Rectal smooth muscle tissue (tissue), 1 donor: ENCODE results near the gene HSPBP1.
A peak's percentile ranks its signal among the peaks of the same experiment; 100 is the strongest.

ENCODE experiments used
- H3K27ac ChIP-seq: one replicate; pipeline ENCODE4 v1.7.0; 2013; ENCODE audit warnings: low read depth, low read length, inconsistent platforms
- H3K27me3 ChIP-seq: one replicate; pipeline ENCODE4 v1.7.0; 2013; ENCODE audit warnings: low read length; ENCODE audit not compliant: control insufficient read depth, insufficient read depth
- H3K36me3 ChIP-seq: one replicate; pipeline ENCODE4 v1.7.0; 2013; ENCODE audit warnings: low read length; ENCODE audit not compliant: control insufficient read depth, insufficient read depth
- H3K4me1 ChIP-seq: one replicate; pipeline ENCODE4 v1.7.0; 2013; ENCODE audit warnings: low read length; ENCODE audit not compliant: control insufficient read depth, insufficient read depth
- H3K4me3 ChIP-seq: one replicate; pipeline ENCODE4 v1.7.0; 2013; ENCODE audit warnings: low read length
- H3K9ac ChIP-seq: one replicate; pipeline ENCODE4 v1.7.0; 2013; ENCODE audit warnings: low read length

Gene HSPBP1

DNA sequence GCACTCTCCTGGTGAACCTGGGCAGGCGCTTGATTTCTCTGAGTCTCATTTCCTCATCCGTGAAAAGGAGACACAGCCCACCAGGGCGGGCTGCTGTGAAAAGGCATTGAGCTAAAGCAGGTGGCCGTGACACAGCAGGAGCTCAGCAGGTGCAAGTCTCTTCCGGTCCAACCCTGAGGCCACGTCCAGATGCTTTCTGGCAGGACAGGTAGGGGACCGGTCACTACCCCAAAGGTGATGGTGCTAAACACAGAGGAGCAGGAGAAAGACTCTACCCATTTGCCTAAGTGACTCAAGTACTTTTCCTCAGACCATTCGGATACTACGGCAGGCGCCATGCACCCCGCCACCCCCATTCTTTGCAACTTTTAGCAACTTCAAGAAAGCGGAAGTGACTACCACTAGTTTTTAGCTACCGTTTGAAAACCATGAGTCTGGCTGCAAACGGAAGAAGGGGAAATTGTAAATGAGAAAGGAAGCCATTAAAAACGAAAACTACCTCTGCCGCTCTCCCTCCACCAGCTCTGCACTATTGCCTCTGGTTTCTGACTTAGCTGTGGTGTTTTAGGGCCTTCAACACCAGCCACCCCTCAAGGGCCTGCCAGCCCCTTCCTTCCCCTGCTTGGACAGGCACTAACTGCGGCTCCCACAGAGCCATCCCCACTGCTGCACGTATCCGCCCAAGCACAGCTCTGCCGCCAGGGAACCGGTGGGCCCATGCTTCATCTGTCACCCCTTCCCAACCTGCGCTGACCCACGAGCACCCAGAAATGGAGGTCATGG lies 25.9 kb downstream of the HSPBP1 start:
- Histone ChIP-seq H3K4me1 (no peaks in the 10 kb centered on the region), H3K27ac (no peak overlapping the region), H3K27me3 (no peaks in the 10 kb centered on the region), H3K36me3 (no peaks in the 10 kb centered on the region), H3K4me3 (peak overlapping the region; percentile 50), H3K9ac (peak overlapping the region; percentile 53)

DNA sequence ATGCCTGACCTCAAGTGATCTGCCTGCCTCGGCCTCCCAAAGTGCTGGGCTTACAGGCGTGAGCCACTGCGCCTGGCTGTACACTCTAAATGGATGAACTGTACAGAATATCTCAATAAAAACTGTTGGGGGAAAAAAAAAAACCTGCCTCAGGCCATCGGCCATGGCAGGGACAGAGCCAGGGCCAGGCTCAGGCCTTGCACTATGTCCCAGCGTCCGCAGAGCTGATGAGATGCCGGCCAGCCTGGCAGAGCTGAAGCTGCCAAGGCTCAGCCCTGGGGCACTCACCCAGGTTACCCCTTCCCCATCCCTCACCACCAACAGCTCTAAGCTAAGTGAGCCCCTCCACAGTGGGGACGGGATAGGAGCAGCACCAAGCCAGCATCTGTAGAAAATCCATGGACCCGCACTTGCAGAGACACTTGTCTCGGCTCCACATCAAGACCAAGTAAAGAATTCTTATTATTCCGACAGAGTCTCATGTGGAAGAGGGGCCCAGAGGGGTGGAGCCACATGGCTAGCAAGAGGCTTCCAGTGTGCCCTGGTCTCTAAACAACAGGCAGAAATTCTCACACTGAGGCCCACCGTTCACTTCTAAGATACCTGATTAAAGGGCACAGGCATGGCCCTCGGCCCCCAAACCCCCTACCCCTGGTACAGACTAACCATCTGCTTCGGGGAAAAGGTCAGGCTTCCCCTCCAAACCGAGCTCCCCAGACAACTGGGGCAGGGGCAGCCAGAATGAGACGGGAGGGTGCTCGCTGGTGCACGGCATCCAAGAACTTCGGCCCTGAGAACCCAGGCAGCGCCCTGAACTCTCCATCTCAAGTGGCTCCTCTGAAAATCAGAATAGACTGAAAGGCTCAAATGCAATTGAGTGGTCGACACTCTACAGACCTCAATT lies 26.9 kb downstream of the HSPBP1 start:
- Histone ChIP-seq H3K4me1 (peaks cover 3% of the 10 kb centered on the region), H3K4me3 (no peak overlapping the region), H3K36me3 (no peaks in the 10 kb centered on the region), H3K27me3 (no peaks in the 10 kb centered on the region), H3K9ac (no peak overlapping the region), H3K27ac (no peak overlapping the region)

DNA sequence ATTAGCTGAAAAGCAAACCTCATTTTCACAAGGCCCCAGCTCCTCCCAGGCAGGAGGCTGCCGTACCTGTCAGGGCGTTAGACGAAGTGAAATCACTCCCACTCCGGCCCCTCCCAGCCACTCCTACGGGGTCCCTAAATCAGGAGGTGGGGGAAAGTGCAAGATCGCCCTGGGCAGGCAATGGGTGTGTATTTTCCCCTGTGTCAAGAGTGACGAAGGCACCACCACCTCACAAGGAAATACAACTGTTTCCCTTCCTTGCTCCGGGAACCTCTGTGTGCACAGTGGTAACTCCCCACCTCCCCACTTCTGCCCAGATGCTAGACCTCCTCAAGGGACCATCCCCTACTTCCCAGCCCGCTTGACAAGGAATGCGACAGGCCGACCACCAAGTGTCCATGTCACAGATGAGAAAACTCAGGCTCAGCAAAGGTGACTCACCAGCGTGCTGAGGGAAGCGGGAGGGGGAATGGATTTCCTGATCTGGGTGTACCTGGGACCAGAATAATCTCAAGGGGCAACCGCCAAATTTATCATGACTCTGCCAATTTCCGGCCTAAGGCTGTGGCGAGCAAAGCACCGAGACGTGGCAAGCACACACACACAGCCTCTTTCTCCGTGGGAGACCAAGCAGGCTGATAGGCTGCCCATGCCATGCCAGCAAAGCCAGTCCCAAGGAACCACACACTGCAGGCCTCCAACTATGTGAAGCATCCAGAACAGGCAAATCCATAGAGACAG lies 28.4 kb downstream of the HSPBP1 start:
- Histone ChIP-seq H3K4me3 (peak overlapping the region; percentile 12), H3K9ac (peak overlapping the region; percentile 24), H3K36me3 (peaks cover 6% of the 10 kb centered on the region), H3K27ac (no peak overlapping the region), H3K4me1 (peaks cover 6% of the 10 kb centered on the region), H3K27me3 (no peaks in the 10 kb centered on the region)

- no peaks in the 10 kb centered on the region for H3K27me3 ChIP-seq
- peaks cover 6% of the 10 kb centered on the region for H3K4me1 ChIP-seq
- peaks cover 11% of the 10 kb centered on the region for H3K36me3 ChIP-seq
- H3K9ac ChIP-seq: no peak overlapping the region
- H3K27ac ChIP-seq: no peak overlapping the region
- no peak overlapping the region for H3K4me3 ChIP-seq
These were observed 29.5 kb downstream of the HSPBP1 start for GRCh38 chr19:55250262-55251036.

- Histone ChIP-seq H3K27ac (no peak overlapping the region), H3K36me3 (peaks cover 17% of the 10 kb centered on the region), H3K4me1 (peaks cover 6% of the 10 kb centered on the region), H3K9ac (no peak overlapping the region), H3K4me3 (no peak overlapping the region), H3K27me3 (no peaks in the 10 kb centered on the region)
These were observed 30.1 kb downstream of the HSPBP1 start for GRCh38 chr19:55249841-55250240.

DNA sequence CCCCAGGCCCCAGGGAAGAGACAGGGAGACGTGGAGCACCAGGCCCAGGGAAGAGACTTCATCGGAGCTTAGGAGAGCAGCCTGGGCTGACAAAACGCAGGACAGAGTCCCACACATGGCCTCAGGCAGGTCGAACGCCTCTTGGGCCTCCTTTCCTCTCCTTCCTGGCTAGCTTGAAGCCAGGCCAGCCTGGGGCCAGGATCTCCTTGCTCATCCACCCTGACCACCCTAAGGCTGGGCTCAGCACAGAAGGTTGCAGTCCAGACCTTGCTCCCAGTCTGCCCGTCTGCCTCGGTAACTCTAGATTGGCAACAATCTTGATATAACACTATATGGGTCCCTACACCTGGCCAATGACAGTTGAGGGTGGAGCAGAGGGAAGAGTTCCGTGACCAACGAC lies 31.2 kb downstream of the HSPBP1 start:
- Histone ChIP-seq H3K4me1 (peaks cover 6% of the 10 kb centered on the region), H3K27me3 (no peaks in the 10 kb centered on the region), H3K9ac (no peak overlapping the region), H3K36me3 (peaks cover 26% of the 10 kb centered on the region), H3K27ac (no peak overlapping the region), H3K4me3 (no peak overlapping the region)

- Histone ChIP-seq H3K27me3 (no peaks in the 10 kb centered on the region), H3K9ac (peak overlapping the region; percentile 27), H3K4me1 (peaks cover 6% of the 10 kb centered on the region), H3K27ac (no peak overlapping the region), H3K36me3 (peaks cover 31% of the 10 kb centered on the region), H3K4me3 (no peak overlapping the region)
These were observed 31.7 kb downstream of the HSPBP1 start for GRCh38 chr19:55248166-55248675.

- no peaks in the 10 kb centered on the region for H3K27me3 ChIP-seq
- H3K4me3 ChIP-seq: no peak overlapping the region
- peaks cover 6% of the 10 kb centered on the region for H3K4me1 ChIP-seq
- peaks cover 32% of the 10 kb centered on the region for H3K36me3 ChIP-seq
- H3K9ac ChIP-seq: no peak overlapping the region
- no peak overlapping the region for H3K27ac ChIP-seq
These were observed 32.2 kb downstream of the HSPBP1 start for GRCh38 chr19:55247621-55248099.

- no peak overlapping the region for H3K9ac ChIP-seq
- no peaks in the 10 kb centered on the region for H3K27me3 ChIP-seq
- peaks cover 6% of the 10 kb centered on the region for H3K4me1 ChIP-seq
- no peak overlapping the region for H3K4me3 ChIP-seq
- no peak overlapping the region for H3K27ac ChIP-seq
- H3K36me3 ChIP-seq: peaks cover 41% of the 10 kb centered on the region
These were observed 33.2 kb downstream of the HSPBP1 start for GRCh38 chr19:55246462-55247451.

- peaks cover 6% of the 10 kb centered on the region for H3K4me1 ChIP-seq
- H3K9ac ChIP-seq: no peak overlapping the region
- H3K27ac ChIP-seq: no peak overlapping the region
- peaks cover 53% of the 10 kb centered on the region for H3K36me3 ChIP-seq
- no peak overlapping the region for H3K4me3 ChIP-seq
- H3K27me3 ChIP-seq: no peaks in the 10 kb centered on the region
These were observed 34.5 kb downstream of the HSPBP1 start for GRCh38 chr19:55245236-55245904.
